Stimulated activated CD8-positive, alpha-beta memory T cell treated with anti-CD3 and anti-CD28 coated beads, Interleukin-4, amount 100 ng/mL, for 1 hour (primary cell): ENCODE results near the gene MEGF11.

Experiments
- DNase-seq, 2 donors: peaks; one replicate each; pipeline ENCODE4 v3.0.0-alpha.2; 2020; ENCODE audit warnings: low read depth in 2 of 2, low spot score in 1 of 2

The MEGF11 gene

GRCh38 chr15:66123799-66124198 is 129.8 kb downstream of the MEGF11 start:
- DNase-seq, result no peak

DNA sequence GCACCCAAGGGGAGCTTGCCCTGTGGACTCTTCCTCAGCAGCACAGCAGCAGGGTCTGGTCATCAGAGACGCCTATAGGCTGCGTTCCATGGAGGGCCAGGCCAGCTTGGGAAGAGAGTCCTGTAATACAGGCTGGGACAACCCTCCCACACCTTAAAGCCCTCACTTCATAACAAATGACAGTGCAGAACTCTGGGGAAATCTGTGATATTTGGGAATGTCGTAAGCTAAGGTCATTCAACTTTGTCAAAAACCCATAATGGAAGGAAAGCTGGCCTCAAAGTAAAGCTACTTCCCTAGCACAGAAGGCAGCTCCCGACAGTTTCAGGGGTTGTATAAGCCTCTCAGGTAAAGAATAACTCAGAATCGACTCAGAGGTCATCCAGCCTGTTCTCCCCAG is 133.1 kb downstream of the MEGF11 start:
- DNase-seq, result no peak

GRCh38 chr15:66117841-66118240 is 135.7 kb downstream of the MEGF11 start:
- DNase-seq, result no peak

- no peak for DNase-seq
Measured at GRCh38 chr15:66115568-66116206, 137.9 kb downstream of the MEGF11 start.

DNA sequence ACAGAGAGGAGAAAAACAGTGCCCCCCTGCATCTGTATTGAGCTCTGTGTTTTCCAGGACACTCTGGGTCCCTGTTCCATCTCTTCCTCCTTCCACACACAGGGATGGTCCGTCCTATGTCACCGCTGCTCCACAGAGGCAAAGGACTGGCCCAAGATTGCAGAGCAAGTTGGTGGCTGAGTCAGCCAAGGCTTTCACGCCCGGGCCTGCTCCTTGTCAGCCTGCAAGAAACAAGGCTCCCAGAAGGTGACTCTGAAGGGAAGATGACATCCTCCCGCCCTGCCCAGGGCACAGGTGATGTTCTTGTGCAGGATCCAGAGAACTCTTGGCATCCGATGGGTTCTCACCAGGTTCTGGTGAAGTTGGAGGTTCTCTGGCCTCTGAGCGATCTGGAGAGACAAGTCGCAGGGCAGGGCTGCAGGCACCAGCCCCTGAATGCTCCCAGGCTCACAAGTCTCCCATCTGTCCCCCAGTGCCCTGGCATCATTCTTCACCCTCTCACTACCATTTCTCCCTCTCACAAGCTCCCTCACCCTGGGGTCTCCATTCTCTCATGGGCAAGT is 138.6 kb downstream of the MEGF11 start:
- DNase-seq, result no peak

- DNase-seq, result no peak
Measured at GRCh38 chr15:66112388-66112787, 141.2 kb downstream of the MEGF11 start.

DNA sequence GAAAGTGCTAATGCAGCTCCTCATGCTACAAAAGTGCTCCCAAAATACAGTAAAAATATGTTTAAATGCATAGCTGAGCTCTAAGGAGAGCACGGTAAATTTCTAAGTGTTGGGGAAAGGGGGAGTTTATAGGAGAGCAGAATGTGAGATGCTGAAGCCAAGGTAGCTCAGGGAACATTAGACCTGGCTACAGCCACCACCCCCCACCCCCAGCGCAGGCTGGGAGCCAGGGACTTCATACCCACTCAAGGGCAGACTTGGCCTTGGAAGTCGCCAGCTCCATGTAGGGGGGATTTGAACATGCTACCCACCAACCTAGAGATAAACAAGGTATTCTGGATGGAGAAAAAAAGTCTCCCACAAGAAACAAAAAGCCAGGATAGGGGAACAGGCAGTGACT is 142.2 kb downstream of the MEGF11 start:
- no peak for DNase-seq

GRCh38 chr15:66110864-66111263 is 142.7 kb downstream of the MEGF11 start:
- DNase-seq, result no peak

DNA sequence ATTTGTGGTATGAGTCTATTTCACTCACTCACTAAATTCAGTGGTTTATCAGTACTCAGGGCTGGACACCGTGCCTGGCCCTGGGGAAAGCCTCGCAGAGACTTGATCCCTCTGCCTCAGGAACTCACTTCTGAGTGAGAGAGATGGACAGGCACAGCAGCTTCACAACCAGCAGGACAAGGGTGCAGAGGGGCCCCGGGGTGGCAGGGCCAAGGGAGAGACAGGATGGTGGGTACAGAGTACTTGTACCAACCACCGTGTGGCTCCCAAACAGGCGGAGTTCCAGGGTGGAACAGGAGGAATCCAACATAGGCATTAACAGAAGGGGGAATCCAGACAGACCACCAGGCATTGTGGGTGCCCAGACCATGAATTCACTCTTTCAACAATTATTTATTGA is 143.7 kb downstream of the MEGF11 start:
- DNase-seq, result no peak

DNA sequence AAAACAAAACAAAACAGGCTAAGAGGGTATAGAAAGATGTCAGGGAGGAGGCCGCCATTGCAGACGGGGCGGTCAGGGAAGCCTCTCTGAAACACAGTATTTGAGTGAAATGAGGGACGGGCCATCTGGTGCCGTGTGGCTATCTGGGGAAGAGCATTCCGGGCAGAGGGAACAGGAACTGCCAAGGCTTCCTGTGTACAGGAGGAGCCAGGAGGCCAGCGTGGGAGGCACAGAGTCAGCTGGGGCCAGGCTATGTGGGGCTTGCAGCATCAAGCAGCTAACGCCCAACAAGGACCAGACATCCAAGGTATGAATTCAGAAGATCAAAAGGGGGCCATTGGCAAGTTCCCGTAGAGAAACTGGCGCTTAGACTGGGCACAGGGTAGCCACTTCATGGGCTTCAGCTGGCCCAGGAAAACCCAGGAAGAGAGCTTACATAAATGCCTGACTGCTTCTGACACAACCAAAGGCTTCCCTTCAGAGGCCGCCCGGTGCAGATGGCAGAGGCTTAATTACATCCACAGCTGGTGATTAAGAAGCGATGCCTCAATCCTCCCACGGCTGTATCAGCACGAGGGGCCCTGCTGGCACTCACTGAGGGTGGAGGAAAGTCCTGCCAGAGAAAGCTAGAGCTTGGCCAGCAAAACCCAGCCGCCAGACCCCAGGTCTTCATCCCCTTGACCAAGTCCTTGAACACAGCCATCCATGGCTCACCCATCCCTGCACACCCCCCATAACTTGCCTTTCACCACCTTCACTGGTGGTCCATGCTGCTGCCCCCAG is 144.9 kb downstream of the MEGF11 start:
- DNase-seq, result no peak

DNA sequence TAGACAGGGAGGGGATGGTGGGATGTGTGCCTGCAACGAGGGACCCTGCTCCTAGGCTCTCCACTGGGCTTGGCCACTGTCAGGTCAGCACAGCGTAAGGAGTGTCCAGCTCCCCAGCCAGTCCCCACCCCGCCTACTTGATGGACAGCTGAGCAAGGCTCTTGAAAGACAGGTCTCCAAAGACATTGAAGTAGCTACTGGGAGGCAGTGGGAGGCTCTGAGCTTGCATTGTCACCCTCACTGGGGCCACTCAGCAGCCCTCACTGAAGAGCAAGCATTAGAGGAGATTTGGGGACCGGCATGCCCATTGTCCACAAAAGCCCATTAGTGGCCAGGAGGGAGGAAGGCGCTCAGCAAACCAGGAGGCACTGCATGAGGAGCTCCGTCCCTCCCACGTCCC is 146.5 kb downstream of the MEGF11 start:
- DNase-seq, result no peak

DNA sequence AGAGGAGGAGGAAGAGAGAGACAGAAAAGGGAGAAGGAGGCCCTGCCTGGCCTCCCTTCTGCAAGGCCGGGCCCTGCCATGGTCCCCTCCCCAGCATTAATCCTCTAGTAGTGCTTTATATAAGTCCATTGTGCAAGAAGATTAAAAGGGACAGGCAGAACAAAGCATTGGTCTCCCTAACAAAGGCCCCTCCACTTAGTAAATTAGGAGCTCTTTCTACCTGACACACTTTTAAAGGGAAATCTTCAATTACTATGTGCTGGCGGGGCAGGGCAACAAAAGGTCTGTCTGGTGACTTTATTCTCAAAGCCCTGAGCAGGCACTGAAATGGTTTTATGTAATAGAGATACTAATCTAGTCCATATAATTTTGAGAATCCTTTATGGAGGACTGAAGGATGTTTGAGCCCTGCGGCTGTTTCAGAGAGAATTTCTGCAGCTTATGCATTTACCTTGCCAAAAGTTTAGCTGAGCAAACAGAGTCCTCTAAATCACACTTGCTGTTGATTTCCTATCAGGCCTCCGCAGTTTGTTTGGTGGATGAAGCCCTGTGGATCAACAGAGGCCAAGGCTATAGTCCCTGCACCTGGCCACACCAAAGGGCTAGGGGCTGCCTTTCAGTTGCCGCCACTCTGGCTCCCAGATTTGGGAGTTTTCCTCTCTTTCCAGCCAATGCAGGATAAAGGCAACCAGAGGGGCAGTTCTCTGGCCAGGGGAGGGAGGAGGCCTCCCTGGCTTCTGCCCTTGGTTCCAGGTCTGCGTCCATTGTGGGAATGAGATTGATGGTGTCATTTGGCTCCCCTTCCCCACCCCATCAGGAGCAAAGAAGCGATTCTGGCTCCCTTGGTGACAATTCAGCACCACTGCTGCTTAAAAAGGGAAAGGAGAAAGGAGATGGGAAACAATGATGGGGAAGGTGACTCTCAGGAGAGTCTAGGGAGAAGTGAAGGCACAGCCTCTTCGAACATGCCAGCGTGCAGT is 148.0 kb downstream of the MEGF11 start:
- no peak for DNase-seq

DNA sequence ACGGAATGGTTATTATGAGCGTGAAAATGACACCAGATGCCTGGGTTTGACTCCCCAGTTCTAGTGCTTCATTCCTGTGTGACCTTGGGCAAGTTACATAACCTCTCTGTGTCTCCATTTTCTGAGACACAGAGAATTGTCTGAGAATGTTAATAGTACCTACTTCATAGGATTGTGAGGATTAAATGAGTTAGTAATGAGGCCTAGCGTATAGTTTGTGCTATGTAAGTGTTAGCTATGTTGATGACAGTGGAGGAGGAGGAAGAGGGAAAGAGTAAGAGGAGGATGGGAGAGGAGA is 150.3 kb downstream of the MEGF11 start:
- DNase-seq, result no peak

DNA sequence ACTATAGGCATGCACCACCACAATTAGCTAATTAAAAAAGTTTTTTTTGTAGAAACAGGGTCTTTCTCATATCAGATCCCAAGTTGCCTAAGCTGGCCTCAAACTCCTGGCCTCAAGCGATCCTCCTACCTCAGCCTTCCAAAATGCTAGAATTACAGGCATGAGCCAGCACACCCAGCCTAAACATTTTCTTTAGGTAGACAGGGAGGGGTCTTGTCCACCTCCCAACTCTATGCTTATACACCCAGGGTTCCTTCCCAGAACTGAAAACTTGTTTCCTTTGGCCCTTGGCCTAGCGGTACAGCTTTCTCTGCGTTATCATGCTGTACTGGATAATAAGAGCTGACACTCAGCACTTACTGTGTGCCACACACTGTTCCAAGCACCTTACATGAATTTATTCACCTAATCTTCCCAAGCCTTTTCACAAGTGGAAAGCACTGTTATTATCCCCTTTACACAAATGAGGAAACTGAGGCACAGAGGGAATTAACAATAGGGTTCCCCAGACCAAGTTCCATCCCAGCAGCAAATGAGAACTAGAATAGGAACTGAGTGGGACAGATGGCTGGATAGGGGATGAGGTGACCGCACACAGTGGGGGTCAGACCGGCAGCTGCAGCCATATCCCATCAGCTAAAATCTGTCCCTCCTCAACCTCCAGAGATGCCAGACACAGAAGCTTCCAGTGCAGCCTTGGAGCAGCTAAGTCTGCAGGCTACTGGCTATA is 150.8 kb downstream of the MEGF11 start:
- DNase-seq, result no peak

DNA sequence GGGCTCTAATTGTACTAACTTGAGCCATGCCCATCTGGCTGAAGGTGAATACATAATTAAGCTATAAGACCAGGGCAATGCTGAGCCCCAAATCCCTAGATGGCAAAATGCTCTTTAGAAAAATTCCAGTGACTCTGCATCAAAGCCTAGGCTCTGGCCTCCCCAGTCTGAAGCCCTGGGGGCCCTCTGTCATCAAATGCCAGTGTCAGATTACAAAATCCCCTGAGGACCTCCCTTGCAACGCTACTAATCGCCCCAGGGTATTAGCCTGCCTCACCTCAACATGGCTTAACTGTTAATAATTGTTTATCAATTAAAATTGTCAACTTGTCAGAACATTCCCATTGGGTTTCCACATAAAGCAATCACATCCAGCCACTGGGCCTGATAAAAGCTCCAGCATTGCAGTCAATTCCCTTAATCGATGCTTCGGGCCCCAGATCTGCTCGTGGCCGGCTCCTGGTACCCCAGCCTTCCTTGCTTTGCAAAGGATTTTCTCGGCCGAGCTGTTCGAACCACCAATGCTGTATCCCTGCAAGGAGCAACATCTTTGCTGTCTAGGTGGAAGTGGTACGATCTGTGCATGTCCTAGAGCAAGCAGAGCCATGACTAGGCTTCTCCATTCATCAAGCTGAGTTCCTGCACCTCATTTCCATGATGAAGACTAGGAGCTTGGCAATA is 151.7 kb downstream of the MEGF11 start:
- no peak for DNase-seq

GRCh38 chr15:66100761-66101160 is 152.8 kb downstream of the MEGF11 start:
- no peak for DNase-seq

- DNase-seq, result no peak
Measured at GRCh38 chr15:66099950-66100671, 153.4 kb downstream of the MEGF11 start.

GRCh38 chr15:66098022-66098363 is 155.6 kb downstream of the MEGF11 start:
- DNase-seq, result no peak

- DNase-seq, result no peak
Measured at GRCh38 chr15:66097151-66098021, 156.2 kb downstream of the MEGF11 start.
